GM23338 (cell line): Measurements from ENCODE around the gene PTPRF. TPM values are rescaled to one million over a fixed set of nuclear protein-coding genes. Genes with fewer than 3 reads are reported as not detected.

Experiments used
- ATAC-seq: fragments of 200-7000 bp; cut with Tn5 transposase; 3 replicates; pipeline ENCODE4 v1.9.1; 2020
- DNase-seq: peaks from one replicate; pipeline ENCODE4 v3.0.0-alpha.2; 2015; ENCODE audit warnings: low spot score
- H2AFZ ChIP-seq: fragments of 200-600 bp; sonication (generic); 2 replicates; pipeline ENCODE4 v1.8.0; 2016; ENCODE audit warnings: antibody characterized with exemption, mild to moderate bottlenecking, moderate library complexity
- H3F3A ChIP-seq: fragments of 200-600 bp; sonication (generic); replicated peaks from 2 replicates; pipeline ENCODE4 v1.8.0; 2017; ENCODE audit warnings: antibody characterized with exemption, mixed run types, low read depth
- H3K27ac ChIP-seq: fragments of 200-600 bp; sonication (generic); 2 replicates; pipeline ENCODE4 v1.6.1; 2016; ENCODE audit warnings: low read depth
- H3K27me3 ChIP-seq: fragments of 200-600 bp; sonication (generic); 2 replicates; pipeline ENCODE4 v1.8.0; 2016; ENCODE audit warnings: mild to moderate bottlenecking, mixed run types, moderate library complexity; ENCODE audit not compliant: insufficient read depth
- H3K36me3 ChIP-seq: fragments of 200-600 bp; sonication (generic); 2 replicates; pipeline ENCODE4 v1.8.0; 2016; ENCODE audit warnings: mild to moderate bottlenecking; ENCODE audit not compliant: insufficient read depth
- H3K4me1 ChIP-seq: fragments of 200-600 bp; sonication (generic); 2 replicates; pipeline ENCODE4 v1.8.0; 2016; ENCODE audit warnings: mild to moderate bottlenecking, moderate library complexity; ENCODE audit not compliant: insufficient read depth
- H3K4me2 ChIP-seq: fragments of 200-600 bp; sonication (generic); 2 replicates; pipeline ENCODE4 v1.7.1; 2017; ENCODE audit warnings: mixed run types
- H3K4me3 ChIP-seq: fragments of 200-600 bp; sonication (generic); 2 replicates; pipeline ENCODE4 v1.6.1; 2016; ENCODE audit warnings: mixed run types
- H3K79me2 ChIP-seq: fragments of 200-600 bp; sonication (generic); replicated peaks from 2 replicates; pipeline ENCODE4 v1.8.0; 2017; ENCODE audit warnings: mild to moderate bottlenecking; ENCODE audit not compliant: insufficient read depth
- H3K9me2 ChIP-seq: fragments of 200-600 bp; sonication (generic); 2 replicates; pipeline ENCODE4 v1.8.0; 2017; ENCODE audit not compliant: insufficient read depth
- H4K20me1 ChIP-seq: fragments of 200-600 bp; sonication (generic); replicated peaks from 2 replicates; pipeline ENCODE4 v1.8.0; 2017; ENCODE audit warnings: mild to moderate bottlenecking; ENCODE audit not compliant: insufficient read depth
- H3K27ac Mint-ChIP-seq: 2 replicates; pipeline ENCODE4 v1.8.0; 2020; ENCODE audit warnings: inconsistent platforms, mild to moderate bottlenecking, moderate library complexity, mixed read lengths
- H3K27me3 Mint-ChIP-seq: 3 replicates; pipeline ENCODE4 v1.8.0; 2022; ENCODE audit warnings: low read depth, mild to moderate bottlenecking, moderate library complexity, mixed read lengths, inconsistent platforms; ENCODE audit not compliant: insufficient read depth, poor library complexity
- H3K36me3 Mint-ChIP-seq: 3 replicates; pipeline ENCODE4 v1.8.0; 2021; ENCODE audit warnings: low read depth, mild to moderate bottlenecking, inconsistent platforms, moderate library complexity, mixed read lengths
- H3K4me1 Mint-ChIP-seq: 3 replicates; pipeline ENCODE4 v1.8.0; 2020; ENCODE audit warnings: mild to moderate bottlenecking, inconsistent platforms, mixed read lengths
- H3K4me3 Mint-ChIP-seq: 3 replicates; pipeline ENCODE4 v1.8.0; 2021; ENCODE audit warnings: moderate library complexity, mild to moderate bottlenecking, inconsistent platforms, mixed read lengths
- H3K9me3 Mint-ChIP-seq: 3 replicates; pipeline ENCODE4 v1.8.0; 2020; ENCODE audit warnings: moderate library complexity, mild to moderate bottlenecking, inconsistent platforms, mixed read lengths
- CREB1 ChIP-seq: fragments of 250-450 bp; sonication (Bioruptor Pico); IDR thresholded peaks from 2 replicates; pipeline ENCODE4 v1.5.0; 2020; ENCODE audit warnings: low read depth, mild to moderate bottlenecking, moderate library complexity
- CTCF ChIP-seq, 2 experiments: fragments of 200-600 bp in 1 of 2; sonication (generic) in 1 of 2; conservative IDR thresholded peaks; 2 replicates each; pipeline versions ENCODE4 v1.5.1 to v1.6.1; 2016 to 2017; ENCODE audit warnings: antibody characterized with exemption in 2 of 2, low read depth in 2 of 2, mild to moderate bottlenecking in 2 of 2, moderate library complexity in 1 of 2
- EZH2 ChIP-seq: fragments of 200-600 bp; sonication (generic); IDR thresholded peaks from one replicate; pipeline ENCODE4 v1.8.0; 2017; ENCODE audit warnings: antibody characterized with exemption, mild to moderate bottlenecking, low read depth; ENCODE audit not compliant: unreplicated experiment
- POLR2AphosphoS5 ChIP-seq: IDR thresholded peaks from 2 replicates; pipeline ENCODE4 v1.6.1; 2016; ENCODE audit warnings: antibody characterized with exemption, low read depth
- ZNF331 ChIP-seq: fragments of 250-450 bp; sonication (Bioruptor Pico); IDR thresholded peaks from 2 replicates; pipeline ENCODE4 v1.5.0; 2020; ENCODE audit warnings: low read depth, mild to moderate bottlenecking, moderate library complexity
- ZNF462 ChIP-seq: fragments of 250-450 bp; sonication (Bioruptor Pico); IDR thresholded peaks from 2 replicates; pipeline ENCODE4 v1.5.0; 2020; ENCODE audit warnings: mild to moderate bottlenecking, moderate library complexity
- polyA plus RNA-seq: library from polyadenylated mRNA; unstranded; fragments of >200 nt; fragmentation: Nextera tagmentation; extraction: Ambion mirVana; gene quantifications from 2 replicates; pipeline ENCODE4 v1.2.1, GENCODE V29; 2016
- total RNA-seq: library from RNA; depleted of rRNA; stranded (reverse); fragments of >200 nt; shearing (Covaris generic); gene quantifications from 2 replicates; pipeline ENCODE4 v1.2.3, GENCODE V29; 2014

The PTPRF gene
- total and polyA plus RNA-seq, 2 experiments from 2014 or later, result 52.4 to 173 TPM

- no peak overlapping the region for H2AFZ ChIP-seq
- H3K36me3 ChIP-seq, result peaks cover 13% of the 10 kb centered on the region; the same call in 1 of the 2 replicates
- H3K27me3 Mint-ChIP-seq, result peaks cover 5% of the 10 kb centered on the region
- no peaks in the 10 kb centered on the region; the same call in 1 of the 2 replicates for H4K20me1 ChIP-seq
- H3K9me3 Mint-ChIP-seq, result no peaks in the 10 kb centered on the region; the same call in 2 of the 3 replicates
- no peak overlapping the region for H3K4me3 Mint-ChIP-seq
- H3K4me1 Mint-ChIP-seq, result no peaks in the 10 kb centered on the region; the same call in 2 of the 3 replicates
- no peak overlapping the region for H3K27ac Mint-ChIP-seq
- no peaks in the 10 kb centered on the region for H3K9me2 ChIP-seq
- TF ChIP-seq EZH2 (no peak), CTCF (conservative IDR thresholded peaks at IDR 0.05; ENCODE audit: low read depth in 2 of 2) (no peak), ZNF331 (CRISPR knock-in tag) (no peak), ZNF462 (CRISPR knock-in tag) (no peak), POLR2AphosphoS5 (no peak), CREB1 (CRISPR knock-in tag) (no peak)
- no peak overlapping the region for H3K4me3 ChIP-seq
- H3K36me3 Mint-ChIP-seq, result peaks cover 89% of the 10 kb centered on the region
- H3F3A ChIP-seq, result no peaks in the 10 kb centered on the region
- ATAC-seq (no peak), DNase-seq (no peak)
- no peak overlapping the region for H3K4me2 ChIP-seq
- H3K27ac ChIP-seq, result no peak overlapping the region
- no peaks in the 10 kb centered on the region for H3K4me1 ChIP-seq
- H3K27me3 ChIP-seq, result no peaks in the 10 kb centered on the region
- H3K79me2 ChIP-seq, result no peaks in the 10 kb centered on the region
These were observed 78.1 kb downstream of the PTPRF start for GRCh38 chr1:43608827-43609226.
